ENCODE results near the gene PJVK. TPM values are rescaled to one million over a fixed set of nuclear protein-coding genes. Genes with fewer than 3 reads are reported as not detected.

The PJVK gene
- total RNA-seq, 1 experiment from 2014 or later: 2.6 TPM

GRCh38 chr2:178478439-178479274 is 27.5 kb downstream of the PJVK start, which contains the start of gene FKBP7:
TSS of gene FKBP7 (minus strand) at chr2:178478600. CDS start at chr2:178478499, 101 bp downstream.
- ChIA-PET CTCF (no interaction called here), POLR2A (no interaction called here), RAD21 (ENCODE audit: low non-redundant PET in 1 of 2, low total read pairs in 2 of 2, uncharacterized antibody in 2 of 2, unreplicated experiment in 2 of 2) (no interaction called here)
- H3K79me2 ChIP-seq (ENCODE audit: insufficient read depth, low read length): peaks cover 29% of the 10 kb centered on the region
- H3K27ac ChIP-seq (ENCODE audit: low read depth, low read length): peak within 1 kb of the TSS; percentile 64
- H3K36me3 ChIP-seq (ENCODE audit: control insufficient read depth in 1 of 2, insufficient read depth in 2 of 2, low read length in 2 of 2): no peaks in the 10 kb centered on the region
- no peaks in the 10 kb centered on the region for H4K20me1 ChIP-seq (ENCODE audit: insufficient read depth)
- peak; percentile 60 for DNase-seq (ENCODE audit: low read depth, low spot score)
- BruUV-seq (replicated peaks): no TSS peak
- H2AFZ ChIP-seq (ENCODE audit: low read depth, low read length, poor library complexity, severe bottlenecking): peak within 1 kb of the TSS; percentile 100
- peak within 1 kb of the TSS; percentile 75 to 92 for H3K4me3 ChIP-seq (replicated peaks in 1 of 2; ENCODE audit: low read depth in 1 of 2, low read length in 2 of 2)
- H3K9me2 ChIP-seq (ENCODE audit: insufficient read depth): no peaks in the 10 kb centered on the region
- H3K4me2 ChIP-seq (ENCODE audit: low read length): peak within 1 kb of the TSS; percentile 100
- H3K27me3 ChIP-seq (ENCODE audit: insufficient read depth, low read length): no peaks in the 10 kb centered on the region
- ATAC-seq: peak; percentile 56
- H3K4me1 ChIP-seq (ENCODE audit: control insufficient read depth in 1 of 2, insufficient read depth in 2 of 2, low read length in 2 of 2): peaks cover 10 to 30% of the 10 kb centered on the region in 2 experiments; a peak in 3 of 4 replicates
- H3K9ac ChIP-seq (ENCODE audit: low read length): peak within 1 kb of the TSS; percentile 77
- no peaks in the 10 kb centered on the region for H3K9me3 ChIP-seq (ENCODE audit: control insufficient read depth in 1 of 2, insufficient read depth in 1 of 2, low read depth in 1 of 2, low read length in 2 of 2)
- intact Hi-C loops (cut with micrococcal nuclease): loop anchor here (1.0 kb wide), 1 partner anchor 27 kb away; the partner anchor contains the start of genes PJVK and PRKRA
- TF ChIP-seq POLR2A (IDR thresholded peaks at IDR 0.05; ENCODE audit: borderline replicate concordance, extremely low read depth, insufficient read depth, insufficient read length) (peak; percentile 60), TCF7L2 (IDR thresholded peaks at IDR 0.05; ENCODE audit: borderline replicate concordance, extremely low read depth, insufficient read depth, insufficient read length) (peak; percentile 58), FOSL1 (IDR thresholded peaks at IDR 0.05; ENCODE audit: low read depth) (no peak), EGR1 (IDR thresholded peaks at IDR 0.05; ENCODE audit: low read depth) (no peak), ELF1 (IDR thresholded peaks at IDR 0.05; ENCODE audit: borderline replicate concordance, low read depth) (no peak), ZBTB33 (IDR thresholded peaks at IDR 0.05; ENCODE audit: extremely low read depth, insufficient replicate concordance, low read length) (no peak), CBX3 (IDR thresholded peaks at IDR 0.05; ENCODE audit: low read depth) (0 out of 2 replicates have a peak, but pooled peaks have one; percentile 8), MAX (IDR thresholded peaks at IDR 0.05) (peak; percentile 78; the same call in 1 of the 2 replicates), ATF3 (IDR thresholded peaks at IDR 0.05) (no peak), ZNF274 (IDR thresholded peaks at IDR 0.05; ENCODE audit: low read depth, low read length) (no peak), RAD21 (IDR thresholded peaks at IDR 0.05; ENCODE audit: low read depth) (peak; percentile 76), EZH2phosphoT487 (IDR thresholded peaks at IDR 0.05; ENCODE audit: borderline replicate concordance) (no peak), ZFX (IDR thresholded peaks at IDR 0.05) (no peak), POLR2AphosphoS5 (IDR thresholded peaks at IDR 0.05; ENCODE audit: low read depth, low read length) (peak; percentile 83), SP1 (IDR thresholded peaks at IDR 0.05; ENCODE audit: low read depth) (no peak), EZH2 (IDR thresholded peaks at IDR 0.05) (no peak), CEBPB (IDR thresholded peaks at IDR 0.05; ENCODE audit: low read depth) (no peak), CTCF (IDR thresholded peaks at IDR 0.05 in 2 of 3, conservative IDR thresholded peaks at IDR 0.05 in 1 of 3; ENCODE audit: borderline replicate concordance in 1 of 3, insufficient read depth in 1 of 3, low read depth in 2 of 3, low read length in 2 of 3) (peak; percentile 55 to 77 (median 68); a peak in 5 of 6 replicates), REST (IDR thresholded peaks at IDR 0.05; ENCODE audit: low read depth) (no peak)
